ENCODE data around the gene DUXB. TPM values are rescaled to one million over a fixed set of nuclear protein-coding genes. Genes with fewer than 3 reads are reported as not detected.

Gene DUXB
- total and polyA plus RNA-seq, 2 of the 13 experiments (the other 11 are each of a cell fraction or from before 2014, with no cell fraction given): not detected

DNA sequence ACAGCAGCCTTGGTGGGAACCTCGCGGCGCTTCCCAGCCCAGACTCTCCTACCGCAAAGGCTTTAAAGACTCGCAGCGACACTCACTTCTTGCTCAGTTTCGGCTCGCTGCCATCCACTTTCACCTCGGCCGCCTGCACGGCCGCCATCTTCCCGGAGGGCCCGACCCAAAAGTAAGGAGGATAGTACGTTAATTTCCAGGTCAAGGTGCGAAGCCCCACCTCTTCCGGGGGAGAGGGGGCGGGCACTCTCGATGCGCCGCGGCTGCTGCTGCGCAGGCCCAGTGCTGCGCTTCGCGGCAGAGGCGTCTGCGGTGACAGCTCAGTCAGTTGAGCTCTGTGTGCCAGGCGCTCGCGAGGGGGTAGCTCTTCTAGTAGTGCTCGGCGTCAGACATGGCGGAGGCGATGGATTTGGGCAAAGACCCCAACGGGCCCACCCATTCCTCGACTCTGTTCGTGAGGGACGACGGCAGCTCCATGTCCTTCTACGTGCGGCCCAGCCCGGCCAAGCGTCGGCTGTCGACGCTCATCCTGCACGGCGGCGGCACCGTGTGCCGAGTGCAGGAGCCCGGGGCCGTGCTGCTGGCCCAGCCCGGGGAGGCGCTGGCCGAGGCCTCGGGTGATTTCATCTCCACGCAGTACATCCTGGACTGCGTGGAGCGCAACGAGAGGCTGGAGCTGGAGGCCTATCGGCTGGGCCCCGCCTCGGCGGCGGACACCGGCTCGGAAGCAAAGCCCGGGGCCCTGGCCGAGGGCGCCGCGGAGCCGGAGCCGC is 53.6 kb downstream of the DUXB start, which contains the start of the genes KARS1 and TERF2IP (continued):
- peak; percentile 62; the same call in 1 of the 2 replicates for TF ChIP-seq MED13 (CRISPR knock-in tag; IDR thresholded peaks at IDR 0.05)
- TF ChIP-seq HHEX (CRISPR knock-in tag; IDR thresholded peaks at IDR 0.05): 0 out of 2 replicates have a peak, but pooled peaks have one; percentile 43
- TF ChIP-seq YY1 (IDR thresholded peaks at IDR 0.05; ENCODE audit: insufficient read depth, insufficient replicate concordance, low read depth, low read length): peak; percentile 98
- peak; percentile 24 for TF ChIP-seq ZNF230 (CRISPR knock-in tag; IDR thresholded peaks at IDR 0.05)
- TF ChIP-seq ZNF546 (CRISPR knock-in tag; conservative IDR thresholded peaks at IDR 0.05): peak; percentile 97
- TF ChIP-seq AGO2 (optimal IDR thresholded peaks at IDR 0.05; ENCODE audit: low read depth, low read length): peak; percentile 70
- no peak for TF ChIP-seq TEAD2 (CRISPR knock-in tag; IDR thresholded peaks at IDR 0.05)
- TF ChIP-seq KLF6 (CRISPR knock-in tag; IDR thresholded peaks at IDR 0.05): peak; percentile 88; the same call in 1 of the 2 replicates
- TF ChIP-seq, protein P1, sequence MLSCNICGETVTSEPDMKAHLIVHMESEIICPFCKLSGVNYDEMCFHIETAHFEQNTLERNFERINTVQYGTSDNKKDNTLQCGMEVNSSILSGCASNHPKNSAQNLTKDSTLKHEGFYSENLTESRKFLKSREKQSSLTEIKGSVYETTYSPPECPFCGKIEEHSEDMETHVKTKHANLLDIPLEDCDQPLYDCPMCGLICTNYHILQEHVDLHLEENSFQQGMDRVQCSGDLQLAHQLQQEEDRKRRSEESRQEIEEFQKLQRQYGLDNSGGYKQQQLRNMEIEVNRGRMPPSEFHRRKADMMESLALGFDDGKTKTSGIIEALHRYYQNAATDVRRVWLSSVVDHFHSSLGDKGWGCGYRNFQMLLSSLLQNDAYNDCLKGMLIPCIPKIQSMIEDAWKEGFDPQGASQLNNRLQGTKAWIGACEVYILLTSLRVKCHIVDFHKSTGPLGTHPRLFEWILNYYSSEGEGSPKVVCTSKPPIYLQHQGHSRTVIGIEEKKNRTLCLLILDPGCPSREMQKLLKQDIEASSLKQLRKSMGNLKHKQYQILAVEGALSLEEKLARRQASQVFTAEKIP (CRISPR knock-in tag; IDR thresholded peaks at IDR 0.05; ENCODE audit: borderline replicate concordance): no peak
- peak; percentile 68 for TF ChIP-seq ZNF619 (CRISPR knock-in tag; IDR thresholded peaks at IDR 0.05)
- TF ChIP-seq, protein P2, sequence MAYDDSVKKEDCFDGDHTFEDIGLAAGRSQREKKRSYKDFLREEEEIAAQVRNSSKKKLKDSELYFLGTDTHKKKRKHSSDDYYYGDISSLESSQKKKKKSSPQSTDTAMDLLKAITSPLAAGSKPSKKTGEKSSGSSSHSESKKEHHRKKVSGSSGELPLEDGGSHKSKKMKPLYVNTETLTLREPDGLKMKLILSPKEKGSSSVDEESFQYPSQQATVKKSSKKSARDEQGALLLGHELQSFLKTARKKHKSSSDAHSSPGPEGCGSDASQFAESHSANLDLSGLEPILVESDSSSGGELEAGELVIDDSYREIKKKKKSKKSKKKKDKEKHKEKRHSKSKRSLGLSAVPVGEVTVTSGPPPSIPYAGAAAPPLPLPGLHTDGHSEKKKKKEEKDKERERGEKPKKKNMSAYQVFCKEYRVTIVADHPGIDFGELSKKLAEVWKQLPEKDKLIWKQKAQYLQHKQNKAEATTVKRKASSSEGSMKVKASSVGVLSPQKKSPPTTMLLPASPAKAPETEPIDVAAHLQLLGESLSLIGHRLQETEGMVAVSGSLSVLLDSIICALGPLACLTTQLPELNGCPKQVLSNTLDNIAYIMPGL (CRISPR knock-in tag; IDR thresholded peaks at IDR 0.05; ENCODE audit: borderline replicate concordance in 1 of 2, low read depth in 1 of 2): peak in 1 of 2 experiments; percentile 86
- TF ChIP-seq ZNF451 (CRISPR knock-in tag; IDR thresholded peaks at IDR 0.05): peak; percentile 74
- no peak for TF ChIP-seq ZNF775 (CRISPR knock-in tag; IDR thresholded peaks at IDR 0.05; ENCODE audit: borderline replicate concordance)
- TF ChIP-seq ZNF343 (CRISPR knock-in tag; IDR thresholded peaks at IDR 0.05): peak; percentile 23; the same call in 1 of the 2 replicates
- TF ChIP-seq SRSF9 (IDR thresholded peaks at IDR 0.05; ENCODE audit: borderline replicate concordance, insufficient read depth, low read depth, low read length, poor library complexity, severe bottlenecking): no peak
- TF ChIP-seq, protein P3, sequence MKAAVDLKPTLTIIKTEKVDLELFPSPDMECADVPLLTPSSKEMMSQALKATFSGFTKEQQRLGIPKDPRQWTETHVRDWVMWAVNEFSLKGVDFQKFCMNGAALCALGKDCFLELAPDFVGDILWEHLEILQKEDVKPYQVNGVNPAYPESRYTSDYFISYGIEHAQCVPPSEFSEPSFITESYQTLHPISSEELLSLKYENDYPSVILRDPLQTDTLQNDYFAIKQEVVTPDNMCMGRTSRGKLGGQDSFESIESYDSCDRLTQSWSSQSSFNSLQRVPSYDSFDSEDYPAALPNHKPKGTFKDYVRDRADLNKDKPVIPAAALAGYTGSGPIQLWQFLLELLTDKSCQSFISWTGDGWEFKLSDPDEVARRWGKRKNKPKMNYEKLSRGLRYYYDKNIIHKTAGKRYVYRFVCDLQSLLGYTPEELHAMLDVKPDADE (CRISPR knock-in tag; IDR thresholded peaks at IDR 0.05): no peak
